HepG2 (cell line): Measurements from ENCODE around the gene TM2D3.

Experiments used
- ELK4 ChIP-seq: sonication (generic); formaldehyde crosslinking; IDR thresholded peaks from 2 replicates; pipeline ENCODE4 v1.9.0; 2021; ENCODE audit warnings: missing genetic modification reagents, borderline replicate concordance
- MEIS1 ChIP-seq: sonication (generic); formaldehyde crosslinking; IDR thresholded peaks from 2 replicates; pipeline ENCODE4 v1.9.0; 2021; ENCODE audit warnings: mild to moderate bottlenecking, missing genetic modification reagents, moderate library complexity, borderline replicate concordance
- MTF1 ChIP-seq: sonication (generic); formaldehyde crosslinking; IDR thresholded peaks from 2 replicates; pipeline ENCODE4 v1.5.0; 2020; ENCODE audit warnings: missing genetic modification reagents
- TIGD3 ChIP-seq: sonication (generic); formaldehyde crosslinking; IDR thresholded peaks from 2 replicates; pipeline ENCODE4 v1.5.1; 2020; ENCODE audit warnings: mild to moderate bottlenecking, missing genetic modification reagents, borderline replicate concordance
- ZHX2 ChIP-seq, 2 experiments: sonication (generic) in 1 of 2; formaldehyde crosslinking in 1 of 2; IDR thresholded peaks; 2 replicates each; pipeline versions ENCODE4 v1.6.1 to v1.9.0; 2014 to 2022; ENCODE audit warnings: antibody characterized with exemption in 1 of 2, borderline replicate concordance in 1 of 2, inconsistent platforms in 1 of 2, low read depth in 1 of 2, missing genetic modification reagents in 1 of 2
- TF ChIP-seq, protein P1 (sequence below): sonication (generic); formaldehyde crosslinking; IDR thresholded peaks from 2 replicates; pipeline ENCODE4 v1.4.0; 2020; ENCODE audit warnings: missing genetic modification reagents

- TF ChIP-seq TIGD3 (CRISPR knock-in tag) (no peak), ELK4 (CRISPR knock-in tag) (no peak), MEIS1 (no peak), MTF1 (no peak), ZHX2 (IDR thresholded peaks at IDR 0.05; ENCODE audit: low read depth) (no peak), ZHX2 (CRISPR knock-in tag; IDR thresholded peaks at IDR 0.05; ENCODE audit: borderline replicate concordance) (no peak)
- TF ChIP-seq, protein P1, sequence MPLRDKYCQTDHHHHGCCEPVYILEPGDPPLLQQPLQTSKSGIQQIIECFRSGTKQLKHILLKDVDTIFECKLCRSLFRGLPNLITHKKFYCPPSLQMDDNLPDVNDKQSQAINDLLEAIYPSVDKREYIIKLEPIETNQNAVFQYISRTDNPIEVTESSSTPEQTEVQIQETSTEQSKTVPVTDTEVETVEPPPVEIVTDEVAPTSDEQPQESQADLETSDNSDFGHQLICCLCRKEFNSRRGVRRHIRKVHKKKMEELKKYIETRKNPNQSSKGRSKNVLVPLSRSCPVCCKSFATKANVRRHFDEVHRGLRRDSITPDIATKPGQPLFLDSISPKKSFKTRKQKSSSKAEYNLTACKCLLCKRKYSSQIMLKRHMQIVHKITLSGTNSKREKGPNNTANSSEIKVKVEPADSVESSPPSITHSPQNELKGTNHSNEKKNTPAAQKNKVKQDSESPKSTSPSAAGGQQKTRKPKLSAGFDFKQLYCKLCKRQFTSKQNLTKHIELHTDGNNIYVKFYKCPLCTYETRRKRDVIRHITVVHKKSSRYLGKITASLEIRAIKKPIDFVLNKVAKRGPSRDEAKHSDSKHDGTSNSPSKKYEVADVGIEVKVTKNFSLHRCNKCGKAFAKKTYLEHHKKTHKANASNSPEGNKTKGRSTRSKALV (CRISPR knock-in tag): no peak
These were observed 37.7 kb upstream of the TM2D3 start for GRCh38 chr15:101689901-101690300.
